Measurements from ENCODE around the gene ZNF462. TPM values are rescaled to one million over a fixed set of nuclear protein-coding genes. Genes with fewer than 3 reads are reported as not detected.
"Not testable (repeated sequence)": the region's sequence is repeated elsewhere in the genome, so short reads cannot be mapped to it uniquely, and the experiment has no call there.

ZNF462 gene
- total RNA-seq, 1 experiment from 2014 or later, result 11.9 TPM

- no peak overlapping the region for H3K27ac ChIP-seq
- peaks cover 46% of the 10 kb centered on the region for H3K36me3 ChIP-seq
- no peaks in the 10 kb centered on the region for H3K9me3 ChIP-seq (replicated peaks)
- H3K27me3 ChIP-seq (replicated peaks), result no peaks in the 10 kb centered on the region
- peaks cover 15% of the 10 kb centered on the region for H3K4me1 ChIP-seq (replicated peaks)
- no peak overlapping the region for H3K4me3 ChIP-seq
- DNase-seq (ENCODE audit: low read depth in 1 of 2, low spot score in 2 of 2), result no peak
These were observed 111.4 kb downstream of the ZNF462 start for GRCh38 chr9:106974341-106974740.

GRCh38 chr9:106976772-106977171 is 113.8 kb downstream of the ZNF462 start:
- no peaks in the 10 kb centered on the region for H3K27me3 ChIP-seq (replicated peaks)
- H3K36me3 ChIP-seq, result peaks cover 57% of the 10 kb centered on the region
- no peaks in the 10 kb centered on the region for H3K4me1 ChIP-seq (replicated peaks)
- H3K27ac ChIP-seq, result no peak overlapping the region
- no peaks in the 10 kb centered on the region for H3K9me3 ChIP-seq (replicated peaks)
- H3K4me3 ChIP-seq, result no peak overlapping the region
- DNase-seq (ENCODE audit: low read depth in 1 of 2, low spot score in 2 of 2), result no peak

GRCh38 chr9:106980551-106981101 is 117.7 kb downstream of the ZNF462 start:
- H3K36me3 ChIP-seq, result peaks cover 47% of the 10 kb centered on the region
- H3K27me3 ChIP-seq (replicated peaks), result no peaks in the 10 kb centered on the region
- no peaks in the 10 kb centered on the region for H3K4me1 ChIP-seq (replicated peaks)
- no peak overlapping the region for H3K27ac ChIP-seq
- DNase-seq (ENCODE audit: low read depth in 1 of 2, low spot score in 2 of 2), result no peak
- H3K4me3 ChIP-seq, result no peak overlapping the region
- H3K9me3 ChIP-seq (replicated peaks), result no peaks in the 10 kb centered on the region

- no peaks in the 10 kb centered on the region for H3K4me1 ChIP-seq (replicated peaks)
- no peaks in the 10 kb centered on the region for H3K27me3 ChIP-seq (replicated peaks)
- no peaks in the 10 kb centered on the region for H3K9me3 ChIP-seq (replicated peaks)
- no peak overlapping the region for H3K27ac ChIP-seq
- H3K4me3 ChIP-seq, result no peak overlapping the region
- peaks cover 47% of the 10 kb centered on the region for H3K36me3 ChIP-seq
- no peak for DNase-seq (ENCODE audit: low read depth in 1 of 2, low spot score in 2 of 2)
These were observed 118.7 kb downstream of the ZNF462 start for GRCh38 chr9:106981396-106982287.

- Histone ChIP-seq H3K27me3 (replicated peaks) (no peaks in the 10 kb centered on the region), H3K36me3 (peaks cover 43% of the 10 kb centered on the region), H3K4me3 (no peak overlapping the region), H3K9me3 (replicated peaks) (no peaks in the 10 kb centered on the region), H3K4me1 (replicated peaks) (no peaks in the 10 kb centered on the region), H3K27ac (no peak overlapping the region)
- no peak for DNase-seq (ENCODE audit: low read depth in 1 of 2, low spot score in 2 of 2)
These were observed 119.7 kb downstream of the ZNF462 start for GRCh38 chr9:106982636-106983035.

GRCh38 chr9:106983346-106983745 is 120.4 kb downstream of the ZNF462 start:
- H3K27me3 ChIP-seq (replicated peaks), result no peaks in the 10 kb centered on the region
- H3K9me3 ChIP-seq (replicated peaks), result no peaks in the 10 kb centered on the region
- H3K4me1 ChIP-seq (replicated peaks), result no peaks in the 10 kb centered on the region
- H3K36me3 ChIP-seq, result peaks cover 49% of the 10 kb centered on the region
- no peak for DNase-seq (ENCODE audit: low read depth in 1 of 2, low spot score in 2 of 2)
- H3K4me3 ChIP-seq, result no peak overlapping the region
- no peak overlapping the region for H3K27ac ChIP-seq

GRCh38 chr9:106989904-106990303 is 126.9 kb downstream of the ZNF462 start:
- H3K27ac ChIP-seq, result not testable (repeated sequence)
- peaks cover 48% of the 10 kb centered on the region for H3K36me3 ChIP-seq

GRCh38 chr9:106992186-106992585 is 129.2 kb downstream of the ZNF462 start:
- DNase-seq (ENCODE audit: low read depth in 1 of 2, low spot score in 2 of 2), result no peak
- no peak overlapping the region for H3K4me3 ChIP-seq
- peaks cover 42% of the 10 kb centered on the region for H3K36me3 ChIP-seq
- H3K9me3 ChIP-seq (replicated peaks), result no peaks in the 10 kb centered on the region
- no peaks in the 10 kb centered on the region for H3K27me3 ChIP-seq (replicated peaks)
- no peak overlapping the region for H3K27ac ChIP-seq
- no peaks in the 10 kb centered on the region for H3K4me1 ChIP-seq (replicated peaks)

More at GRCh38 chr9:106989904-106990303, 126.9 kb downstream of the ZNF462 start:
- not testable (repeated sequence) for H3K4me3 ChIP-seq; H3K4me1 ChIP-seq (replicated peaks); DNase-seq (ENCODE audit: low read depth in 1 of 2, low spot score in 2 of 2); H3K9me3 ChIP-seq (replicated peaks); H3K27me3 ChIP-seq (replicated peaks)

- H3K27ac ChIP-seq, result no peak overlapping the region
- H3K4me3 ChIP-seq, result no peak overlapping the region
- H3K36me3 ChIP-seq, result peaks cover 36% of the 10 kb centered on the region
- no peak for DNase-seq (ENCODE audit: low read depth in 1 of 2, low spot score in 2 of 2)
- H3K4me1 ChIP-seq (replicated peaks), result no peaks in the 10 kb centered on the region
- no peaks in the 10 kb centered on the region for H3K27me3 ChIP-seq (replicated peaks)
- no peaks in the 10 kb centered on the region for H3K9me3 ChIP-seq (replicated peaks)
These were observed 130.6 kb downstream of the ZNF462 start for GRCh38 chr9:106993603-106994002.

- no peaks in the 10 kb centered on the region for H3K4me1 ChIP-seq (replicated peaks)
- H3K27me3 ChIP-seq (replicated peaks), result no peaks in the 10 kb centered on the region
- H3K4me3 ChIP-seq, result no peak overlapping the region
- no peak overlapping the region for H3K27ac ChIP-seq
- DNase-seq (ENCODE audit: low read depth in 1 of 2, low spot score in 2 of 2), result no peak
- no peaks in the 10 kb centered on the region for H3K9me3 ChIP-seq (replicated peaks)
- H3K36me3 ChIP-seq, result peaks cover 31% of the 10 kb centered on the region
These were observed 131.5 kb downstream of the ZNF462 start for GRCh38 chr9:106994463-106994862.

GRCh38 chr9:107000218-107000617 is 137.3 kb downstream of the ZNF462 start:
- Histone ChIP-seq H3K27ac (no peak overlapping the region), H3K4me3 (no peak overlapping the region), H3K36me3 (peaks cover 26% of the 10 kb centered on the region), H3K9me3 (replicated peaks) (no peaks in the 10 kb centered on the region), H3K4me1 (replicated peaks) (no peaks in the 10 kb centered on the region), H3K27me3 (replicated peaks) (no peaks in the 10 kb centered on the region)
- DNase-seq (ENCODE audit: low read depth in 1 of 2, low spot score in 2 of 2), result no peak

GRCh38 chr9:107005201-107005600 is 142.2 kb downstream of the ZNF462 start:
- Histone ChIP-seq H3K27me3 (replicated peaks) (no peaks in the 10 kb centered on the region), H3K4me1 (replicated peaks) (no peaks in the 10 kb centered on the region), H3K9me3 (replicated peaks) (no peaks in the 10 kb centered on the region)

GRCh38 chr9:107007402-107007801 is 144.4 kb downstream of the ZNF462 start:
- no peak for DNase-seq (ENCODE audit: low read depth in 1 of 2, low spot score in 2 of 2)
- H3K9me3 ChIP-seq (replicated peaks), result no peaks in the 10 kb centered on the region
- H3K4me3 ChIP-seq, result no peak overlapping the region
- peaks cover 31% of the 10 kb centered on the region for H3K36me3 ChIP-seq
- no peaks in the 10 kb centered on the region for H3K27me3 ChIP-seq (replicated peaks)
- no peak overlapping the region for H3K27ac ChIP-seq
- H3K4me1 ChIP-seq (replicated peaks), result no peaks in the 10 kb centered on the region

More at GRCh38 chr9:107005201-107005600, 142.2 kb downstream of the ZNF462 start:
- peaks cover 31% of the 10 kb centered on the region for H3K36me3 ChIP-seq
- DNase-seq (ENCODE audit: low read depth in 1 of 2, low spot score in 2 of 2), result no peak
- no peak overlapping the region for H3K27ac ChIP-seq
- no peak overlapping the region for H3K4me3 ChIP-seq

GRCh38 chr9:107008011-107008410 is 145.0 kb downstream of the ZNF462 start:
- H3K27me3 ChIP-seq (replicated peaks), result no peaks in the 10 kb centered on the region
- H3K27ac ChIP-seq, result no peak overlapping the region
- H3K4me3 ChIP-seq, result no peak overlapping the region
- H3K36me3 ChIP-seq, result peaks cover 28% of the 10 kb centered on the region
- no peaks in the 10 kb centered on the region for H3K9me3 ChIP-seq (replicated peaks)
- no peaks in the 10 kb centered on the region for H3K4me1 ChIP-seq (replicated peaks)
- DNase-seq (ENCODE audit: low read depth in 1 of 2, low spot score in 2 of 2), result no peak

Measured in SJSA1 (cell line).